C1 segment of cervical spinal cord (tissue), 14 donors: ENCODE measurements around the gene CDKN3.
A peak's percentile ranks its signal among the peaks of the same experiment; 100 is the strongest.

Experiments
- DNase-seq, 14 donors: peaks; one replicate each; lab custom pipeline; 2025; lab: John Stamatoyannopoulos, UW

Gene CDKN3

GRCh38 chr14:54396493-54397335 is at the start of gene CDKN3:
Gene CDKN3, plus strand, starts transcription at chr14:54397007. Its CDS starts 62 bp downstream, at chr14:54397069.
- DNase-seq: peak; percentile 59 to 98 (median 92)

- DNase-seq: no peak
These were observed 49.8 kb upstream of the CDKN3 start for GRCh38 chr14:54347044-54347443.

- peak in 2 of 14 donors; percentile 35 to 47 for DNase-seq
These were observed 48.7 kb upstream of the CDKN3 start for GRCh38 chr14:54348001-54348611.

GRCh38 chr14:54348923-54349620 is 47.7 kb upstream of the CDKN3 start:
- peak in 1 of 14 donors; percentile 78 for DNase-seq

GRCh38 chr14:54349713-54350112 is 47.1 kb upstream of the CDKN3 start:
- peak in 1 of 14 donors; percentile 72 for DNase-seq

GRCh38 chr14:54350203-54350602 is 46.6 kb upstream of the CDKN3 start:
- DNase-seq: peak in 1 of 14 donors; percentile 71

GRCh38 chr14:54353266-54353665 is 43.5 kb upstream of the CDKN3 start:
- no peak for DNase-seq

- no peak for DNase-seq
These were observed 43.1 kb upstream of the CDKN3 start for GRCh38 chr14:54353694-54354093.

- no peak for DNase-seq
These were observed 42.7 kb upstream of the CDKN3 start for GRCh38 chr14:54354096-54354495.

GRCh38 chr14:54354968-54355641 is 41.7 kb upstream of the CDKN3 start:
- no peak for DNase-seq

GRCh38 chr14:54355698-54356097 is 41.1 kb upstream of the CDKN3 start:
- no peak for DNase-seq

- no peak for DNase-seq
These were observed 40.6 kb upstream of the CDKN3 start for GRCh38 chr14:54356172-54356571.

GRCh38 chr14:54360667-54361066 is 36.1 kb upstream of the CDKN3 start:
- DNase-seq: no peak

- no peak for DNase-seq
These were observed 34.7 kb upstream of the CDKN3 start for GRCh38 chr14:54362089-54362504.

GRCh38 chr14:54362759-54363437 is 33.9 kb upstream of the CDKN3 start:
- DNase-seq: no peak

- peak in 3 of 14 donors; percentile 3 to 47 (median 24) for DNase-seq
These were observed 32.0 kb upstream of the CDKN3 start for GRCh38 chr14:54364555-54365415.

GRCh38 chr14:54366736-54367735 is 29.8 kb upstream of the CDKN3 start:
- peak in 7 of 14 donors; percentile 3 to 30 (median 18) for DNase-seq

GRCh38 chr14:54368291-54368690 is 28.5 kb upstream of the CDKN3 start:
- DNase-seq: no peak

GRCh38 chr14:54369343-54369742 is 27.5 kb upstream of the CDKN3 start:
- no peak for DNase-seq
